K562 (cell line): ENCODE measurements around the gene HMGCL. TPM values are rescaled to one million over a fixed set of nuclear protein-coding genes. Genes with fewer than 3 reads are reported as not detected.
A peak's percentile ranks its signal among the peaks of the same experiment; 100 is the strongest.

Experiments used
- ARID3A ChIP-seq: IDR thresholded peaks from 2 replicates; pipeline ENCODE4 v1.6.1; 2012; ENCODE audit warnings: low read depth, low read length, improper control_type of control experiment, borderline replicate concordance
- ATF7 ChIP-seq: fragments of 450-650 bp; IDR thresholded peaks from 2 replicates; pipeline ENCODE4 v1.7.1; 2014; ENCODE audit warnings: mild to moderate bottlenecking, moderate library complexity
- BCOR ChIP-seq: fragments of 450-650 bp; IDR thresholded peaks from 2 replicates; pipeline ENCODE4 v1.6.1; 2016
- CHCHD3 ChIP-seq: fragments of 250-450 bp; sonication (Bioruptor Pico); IDR thresholded peaks from 2 replicates; pipeline ENCODE4 v2.1.2; 2022; ENCODE audit warnings: mild to moderate bottlenecking
- DDX20 ChIP-seq: fragments of 450-650 bp; IDR thresholded peaks from 2 replicates; pipeline ENCODE4 v1.6.1; 2016; ENCODE audit warnings: missing genetic modification characterization, low read depth, mild to moderate bottlenecking, missing compliant biosample characterization, moderate library complexity
- FIP1L1 ChIP-seq: fragments of 200-400 bp; formaldehyde crosslinking; IDR thresholded peaks from 2 replicates; pipeline ENCODE4 v1.6.1; 2018; ENCODE audit warnings: mild to moderate bottlenecking, low read depth, low read length; ENCODE audit not compliant: poor library complexity, severe bottlenecking
- HNRNPK ChIP-seq: fragments of 200-400 bp; formaldehyde crosslinking; IDR thresholded peaks from one replicate; pipeline ENCODE4 v1.6.1; 2018; ENCODE audit warnings: mild to moderate bottlenecking, low read depth, low read length; ENCODE audit not compliant: poor library complexity, severe bottlenecking
- ILK ChIP-seq: fragments of 450-650 bp; IDR thresholded peaks from 2 replicates; pipeline ENCODE4 v1.6.1; 2016; ENCODE audit warnings: missing genetic modification characterization, low read depth, mild to moderate bottlenecking, missing compliant biosample characterization, moderate library complexity, borderline replicate concordance
- KLF1 ChIP-seq: fragments of 450-650 bp; IDR thresholded peaks from 2 replicates; pipeline ENCODE4 v1.6.1; 2016; ENCODE audit warnings: missing genetic modification characterization, missing compliant biosample characterization
- MGA ChIP-seq: fragments of 450-650 bp; IDR thresholded peaks from 2 replicates; pipeline ENCODE4 v1.6.1; 2016; ENCODE audit warnings: mild to moderate bottlenecking, moderate library complexity
- YY1 ChIP-seq, 3 experiments: IDR thresholded peaks; 2 replicates each; pipeline ENCODE4 v1.6.1; 2011; ENCODE audit warnings: low read length in 2 of 3, mild to moderate bottlenecking in 2 of 3, moderate library complexity in 2 of 3, borderline replicate concordance in 1 of 3, control low read depth in 1 of 3, low read depth in 1 of 3; ENCODE audit not compliant: insufficient read depth in 3 of 3, insufficient replicate concordance in 2 of 3, control insufficient read depth in 1 of 3, insufficient read length in 1 of 3; ENCODE audit errors: extremely low read depth in 1 of 3
- ZC3H4 ChIP-seq: sonication (generic); formaldehyde crosslinking; IDR thresholded peaks from 2 replicates; pipeline ENCODE4 v1.9.0; 2021; ENCODE audit warnings: missing genetic modification reagents, borderline replicate concordance
- ZNF696 ChIP-seq: fragments of 250-450 bp; sonication (Bioruptor Pico); conservative IDR thresholded peaks from 2 replicates; pipeline ENCODE4 v1.4.0; 2020; ENCODE audit warnings: mild to moderate bottlenecking, moderate library complexity
- polyA plus RNA-seq, 8 experiments: library from polyadenylated mRNA; depleted of rRNA in 4 of 8; stranded (reverse) in 5 of 8; unstranded in 3 of 8; fragments of >200 nt; fragmentation: Nextera tagmentation in 2 of 8; fragmentation: Illumina TruSeq in 1 of 8; extraction: Ambion mirVana in 2 of 8; extraction: Trizol in 1 of 8; gene quantifications; 2 replicates each; pipeline versions ENCODE4 v1.2.1 to v1.2.3, GENCODE V29; 2011 to 2014; ENCODE audit warnings: inconsistent platforms in 1 of 8, missing spikeins in 1 of 8
- total RNA-seq, 7 experiments: library from RNA; depleted of rRNA in 6 of 7; stranded (reverse); fragments of >200 nt in 6 of 7; fragmentation: Illumina TruSeq in 2 of 7; extraction: Trizol in 2 of 7; gene quantifications; 2 replicates each; pipeline versions ENCODE4 v1.2.1 to v1.2.3, GENCODE V29; 2011 to 2021; ENCODE audit warnings: low replicate concordance in 1 of 7

HMGCL gene
- total and polyA plus RNA-seq, 9 of the 15 experiments (the other 6 are each of a cell fraction or from before 2014, with no cell fraction given) = 18.0 to 82.2 (median 24.2) TPM

- TF ChIP-seq MGA = peak; percentile 65
- no peak for TF ChIP-seq HNRNPK
- no peak; the same call in 1 of the 2 replicates for TF ChIP-seq ATF7
- no peak for TF ChIP-seq CHCHD3 (CRISPR knock-in tag)
- no peak for TF ChIP-seq ILK (tag)
- TF ChIP-seq KLF1 (tag) = no peak
- TF ChIP-seq DDX20 (tag) = no peak
- no peak for TF ChIP-seq FIP1L1
- 0 out of 2 replicates have a peak, but pooled peaks have one; percentile 24 for TF ChIP-seq ZC3H4 (CRISPR knock-in tag)
- TF ChIP-seq ZNF696 (CRISPR knock-in tag) = no peak
- no peak for TF ChIP-seq ARID3A
- peak; percentile 20; the same call in 1 of the 2 replicates for TF ChIP-seq BCOR
- TF ChIP-seq YY1 (IDR thresholded peaks at IDR 0.05; ENCODE audit: borderline replicate concordance in 1 of 3, control insufficient read depth in 1 of 3, extremely low read depth in 1 of 3, insufficient read depth in 3 of 3, insufficient read length in 1 of 3, insufficient replicate concordance in 2 of 3, low read depth in 1 of 3, low read length in 2 of 3) = peak in 2 of 3 experiments; percentile 65 to 69
Observed at GRCh38 chr1:23799570-23800399, 25.4 kb downstream of the HMGCL start (continued).
